WTC11 (cell line): ENCODE measurements around the gene HIPK2. TPM values are rescaled to one million over a fixed set of nuclear protein-coding genes. Genes with fewer than 3 reads are reported as not detected.

Experiments used
- ATAC-seq: fragments of 200-7000 bp; cut with Tn5 transposase; 2 replicates; pipeline ENCODE4 v1.10.0; 2021; ENCODE audit warnings: mild to moderate bottlenecking, moderate library complexity
- CTCF ChIA-PET: fragments of 300-600 bp; sonication (Branson Sonifier 250); formaldehyde crosslinking; loops from one replicate; lab custom pipeline; 2021; ENCODE audit warnings: antibody characterized with exemption; lab: Charles Lee
- POLR2A ChIA-PET: fragments of 350-600 bp; sonication (Branson Sonifier 250); formaldehyde crosslinking; loops from one replicate; lab custom pipeline; 2021; ENCODE audit warnings: antibody characterized with exemption; lab: Charles Lee
- DNase-seq: peaks from one replicate; pipeline ENCODE4 v3.0.0; 2021; ENCODE audit warnings: low spot score
- H3K27ac Mint-ChIP-seq: 2 replicates; pipeline ENCODE4 v1.8.0; 2021; ENCODE audit warnings: mixed read lengths
- H3K27me3 Mint-ChIP-seq: 2 replicates; pipeline ENCODE4 v1.8.0; 2021; ENCODE audit warnings: low read depth, mild to moderate bottlenecking, moderate library complexity, mixed read lengths
- H3K36me3 Mint-ChIP-seq: 2 replicates; pipeline ENCODE4 v1.8.0; 2021; ENCODE audit warnings: mixed read lengths
- H3K4me1 Mint-ChIP-seq: 2 replicates; pipeline ENCODE4 v1.8.0; 2022; ENCODE audit warnings: mixed read lengths
- H3K4me3 Mint-ChIP-seq: 2 replicates; pipeline ENCODE4 v1.8.0; 2021; ENCODE audit warnings: mild to moderate bottlenecking, moderate library complexity, mixed read lengths
- H3K9me3 Mint-ChIP-seq: 2 replicates; pipeline ENCODE4 v1.8.0; 2021; ENCODE audit warnings: mixed read lengths
- ATF1 ChIP-seq: sonication (generic); formaldehyde crosslinking; IDR thresholded peaks from 2 replicates; pipeline ENCODE4 v1.8.1; 2023; ENCODE audit warnings: mild to moderate bottlenecking, moderate library complexity, missing genetic modification reagents
- EMX1 ChIP-seq: fragments of 250-450 bp; sonication (Bioruptor Pico); IDR thresholded peaks from 2 replicates; pipeline ENCODE4 v1.8.0; 2021; ENCODE audit warnings: mild to moderate bottlenecking
- FOXK1 ChIP-seq: sonication (generic); formaldehyde crosslinking; IDR thresholded peaks from 2 replicates; pipeline ENCODE4 v1.8.0; 2022; ENCODE audit warnings: mild to moderate bottlenecking, moderate library complexity, missing genetic modification reagents
- MXD4 ChIP-seq: fragments of 250-450 bp; sonication (Bioruptor Pico); IDR thresholded peaks from 2 replicates; pipeline ENCODE4 v1.8.0; 2021; ENCODE audit warnings: mild to moderate bottlenecking, moderate library complexity, borderline replicate concordance
- MYBL2 ChIP-seq: sonication (generic); formaldehyde crosslinking; IDR thresholded peaks from 2 replicates; pipeline ENCODE4 v1.8.1; 2023; ENCODE audit warnings: mild to moderate bottlenecking, moderate library complexity, missing genetic modification reagents
- NFE2L1 ChIP-seq: sonication (generic); formaldehyde crosslinking; IDR thresholded peaks from 2 replicates; pipeline ENCODE4 v1.8.1; 2023; ENCODE audit warnings: missing genetic modification reagents
- NR3C1 ChIP-seq: sonication (generic); formaldehyde crosslinking; conservative IDR thresholded peaks from 2 replicates; pipeline ENCODE4 v1.8.1; 2023; ENCODE audit warnings: low read depth, mild to moderate bottlenecking, missing genetic modification reagents
- OVOL2 ChIP-seq: fragments of 250-450 bp; sonication (Bioruptor Pico); IDR thresholded peaks from 2 replicates; pipeline ENCODE4 v1.9.0; 2021; ENCODE audit warnings: mild to moderate bottlenecking, borderline replicate concordance
- PRRX2 ChIP-seq: fragments of 250-450 bp; sonication (Bioruptor Pico); IDR thresholded peaks from 2 replicates; pipeline ENCODE4 v1.8.0; 2021; ENCODE audit warnings: mild to moderate bottlenecking
- SOX15 ChIP-seq: fragments of 250-450 bp; sonication (Bioruptor Pico); IDR thresholded peaks from 2 replicates; pipeline ENCODE4 v1.9.0; 2021; ENCODE audit warnings: mild to moderate bottlenecking
- ZNF138 ChIP-seq: sonication (generic); formaldehyde crosslinking; conservative IDR thresholded peaks from 2 replicates; pipeline ENCODE4 v1.8.1; 2022; ENCODE audit warnings: mild to moderate bottlenecking, moderate library complexity, missing genetic modification reagents
- ZNF219 ChIP-seq: sonication (generic); formaldehyde crosslinking; IDR thresholded peaks from 2 replicates; pipeline ENCODE4 v1.8.0; 2023; ENCODE audit warnings: missing genetic modification reagents, mild to moderate bottlenecking, borderline replicate concordance
- ZNF396 ChIP-seq: fragments of 250-450 bp; sonication (Bioruptor Pico); IDR thresholded peaks from 2 replicates; pipeline ENCODE4 v1.8.0; 2021; ENCODE audit warnings: mild to moderate bottlenecking, moderate library complexity, borderline replicate concordance
- total RNA-seq: library from RNA; stranded (reverse); gene quantifications from 3 replicates; pipeline ENCODE4 v1.2.3, GENCODE V29; 2021
- TF ChIP-seq, protein P1 (sequence below): fragments of 250-450 bp; sonication (Bioruptor Pico); IDR thresholded peaks from 2 replicates; pipeline ENCODE4 v1.8.0; 2021; ENCODE audit warnings: mild to moderate bottlenecking
- TF ChIP-seq, protein P2 (sequence below): sonication (generic); formaldehyde crosslinking; IDR thresholded peaks from 2 replicates; pipeline ENCODE4 v1.8.1; 2022; ENCODE audit warnings: low read depth, mild to moderate bottlenecking, moderate library complexity, missing genetic modification reagents, borderline replicate concordance
- TF ChIP-seq, protein P3 (sequence below): fragments of 250-450 bp; sonication (Bioruptor Pico); conservative IDR thresholded peaks from 2 replicates; pipeline ENCODE4 v1.9.0; 2021; ENCODE audit warnings: mild to moderate bottlenecking
- TF ChIP-seq, protein P4 (sequence below): fragments of 250-450 bp; sonication (Bioruptor Pico); IDR thresholded peaks from 2 replicates; pipeline ENCODE4 v1.9.0; 2021; ENCODE audit warnings: mild to moderate bottlenecking
- TF ChIP-seq, protein P5 (sequence below): sonication (generic); formaldehyde crosslinking; IDR thresholded peaks from 2 replicates; pipeline ENCODE4 v1.8.1; 2023; ENCODE audit warnings: mild to moderate bottlenecking, moderate library complexity, missing genetic modification reagents
- TF ChIP-seq, protein P6 (sequence below): fragments of 250-450 bp; sonication (Bioruptor Pico); IDR thresholded peaks from 2 replicates; pipeline ENCODE4 v1.9.0; 2021; ENCODE audit warnings: moderate library complexity, mild to moderate bottlenecking, inconsistent platforms, borderline replicate concordance
- TF ChIP-seq, protein P7 (sequence below): sonication (generic); formaldehyde crosslinking; IDR thresholded peaks from 2 replicates; pipeline ENCODE4 v1.8.1; 2023; ENCODE audit warnings: mild to moderate bottlenecking, missing genetic modification reagents, moderate library complexity
- TF ChIP-seq, protein P8 (sequence below): sonication (generic); formaldehyde crosslinking; IDR thresholded peaks from 2 replicates; pipeline ENCODE4 v1.8.1; 2022; ENCODE audit warnings: mild to moderate bottlenecking, moderate library complexity, missing genetic modification reagents

The HIPK2 gene
- total RNA-seq, 1 experiment from 2014 or later: 25.3 TPM

DNA sequence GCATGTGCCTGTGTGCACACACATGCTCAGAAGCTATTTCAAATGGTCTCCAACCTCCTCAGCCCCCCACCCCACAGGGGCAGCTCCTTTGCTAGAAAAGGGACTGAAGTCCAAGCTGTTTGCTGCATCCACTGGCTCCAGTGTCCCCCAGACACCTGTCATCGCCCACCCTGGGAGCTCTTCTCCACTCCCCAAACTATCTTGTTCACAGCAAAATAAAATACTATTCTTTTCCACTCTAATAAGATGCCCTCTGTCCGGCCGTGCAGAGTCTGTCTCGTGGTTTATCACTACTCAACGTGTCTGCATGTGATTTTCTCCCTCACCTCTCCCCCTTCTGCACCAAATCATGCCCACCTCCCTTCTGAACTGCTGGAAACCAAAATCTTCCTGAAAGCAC lies 25.6 kb downstream of the HIPK2 start (continued):
- TF ChIP-seq, protein P1, sequence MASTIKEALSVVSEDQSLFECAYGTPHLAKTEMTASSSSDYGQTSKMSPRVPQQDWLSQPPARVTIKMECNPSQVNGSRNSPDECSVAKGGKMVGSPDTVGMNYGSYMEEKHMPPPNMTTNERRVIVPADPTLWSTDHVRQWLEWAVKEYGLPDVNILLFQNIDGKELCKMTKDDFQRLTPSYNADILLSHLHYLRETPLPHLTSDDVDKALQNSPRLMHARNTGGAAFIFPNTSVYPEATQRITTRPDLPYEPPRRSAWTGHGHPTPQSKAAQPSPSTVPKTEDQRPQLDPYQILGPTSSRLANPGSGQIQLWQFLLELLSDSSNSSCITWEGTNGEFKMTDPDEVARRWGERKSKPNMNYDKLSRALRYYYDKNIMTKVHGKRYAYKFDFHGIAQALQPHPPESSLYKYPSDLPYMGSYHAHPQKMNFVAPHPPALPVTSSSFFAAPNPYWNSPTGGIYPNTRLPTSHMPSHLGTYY (CRISPR knock-in tag): no peak
- TF ChIP-seq, protein P2, sequence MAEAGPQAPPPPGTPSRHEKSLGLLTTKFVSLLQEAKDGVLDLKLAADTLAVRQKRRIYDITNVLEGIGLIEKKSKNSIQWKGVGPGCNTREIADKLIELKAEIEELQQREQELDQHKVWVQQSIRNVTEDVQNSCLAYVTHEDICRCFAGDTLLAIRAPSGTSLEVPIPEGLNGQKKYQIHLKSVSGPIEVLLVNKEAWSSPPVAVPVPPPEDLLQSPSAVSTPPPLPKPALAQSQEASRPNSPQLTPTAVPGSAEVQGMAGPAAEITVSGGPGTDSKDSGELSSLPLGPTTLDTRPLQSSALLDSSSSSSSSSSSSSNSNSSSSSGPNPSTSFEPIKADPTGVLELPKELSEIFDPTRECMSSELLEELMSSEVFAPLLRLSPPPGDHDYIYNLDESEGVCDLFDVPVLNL (CRISPR knock-in tag): no peak
- TF ChIP-seq ATF1 (no peak), MYBL2 (CRISPR knock-in tag) (no peak)
- TF ChIP-seq, protein P3, sequence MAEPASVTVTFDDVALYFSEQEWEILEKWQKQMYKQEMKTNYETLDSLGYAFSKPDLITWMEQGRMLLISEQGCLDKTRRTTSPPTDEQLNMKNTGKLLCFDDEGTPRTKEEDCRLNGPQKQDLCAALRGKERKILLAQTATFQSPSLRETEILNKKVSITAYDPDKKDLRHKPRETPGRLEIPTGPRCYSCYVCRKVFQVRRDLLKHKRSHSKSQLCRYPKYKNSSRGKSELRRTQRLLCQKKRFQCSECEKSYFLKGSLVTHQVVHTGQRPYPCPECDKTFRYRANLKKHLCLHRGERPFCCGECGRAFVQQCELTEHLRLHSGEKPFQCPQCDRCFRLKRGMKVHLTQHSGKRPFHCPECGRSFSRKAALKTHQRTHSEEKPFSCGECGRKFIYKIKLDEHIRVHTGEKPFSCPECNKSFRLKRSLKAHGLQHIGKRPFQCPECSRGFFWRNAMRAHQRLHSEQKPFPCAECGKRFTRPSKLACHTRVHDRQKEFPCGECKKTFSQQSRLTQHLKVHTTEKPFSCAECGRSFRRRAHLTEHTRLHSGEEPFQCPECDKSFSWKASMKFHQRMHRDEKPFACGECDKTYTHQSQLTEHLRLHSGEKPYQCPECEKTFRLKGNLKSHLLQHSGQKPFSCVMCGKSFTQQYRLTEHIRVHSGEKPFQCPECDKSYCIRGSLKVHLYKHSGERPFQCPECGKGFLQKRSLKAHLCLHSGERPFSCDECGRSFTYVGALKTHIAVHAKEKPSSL (CRISPR knock-in tag): no peak
- TF ChIP-seq, protein P4, sequence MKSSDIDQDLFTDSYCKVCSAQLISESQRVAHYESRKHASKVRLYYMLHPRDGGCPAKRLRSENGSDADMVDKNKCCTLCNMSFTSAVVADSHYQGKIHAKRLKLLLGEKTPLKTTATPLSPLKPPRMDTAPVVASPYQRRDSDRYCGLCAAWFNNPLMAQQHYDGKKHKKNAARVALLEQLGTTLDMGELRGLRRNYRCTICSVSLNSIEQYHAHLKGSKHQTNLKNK (CRISPR knock-in tag): no peak

DNA sequence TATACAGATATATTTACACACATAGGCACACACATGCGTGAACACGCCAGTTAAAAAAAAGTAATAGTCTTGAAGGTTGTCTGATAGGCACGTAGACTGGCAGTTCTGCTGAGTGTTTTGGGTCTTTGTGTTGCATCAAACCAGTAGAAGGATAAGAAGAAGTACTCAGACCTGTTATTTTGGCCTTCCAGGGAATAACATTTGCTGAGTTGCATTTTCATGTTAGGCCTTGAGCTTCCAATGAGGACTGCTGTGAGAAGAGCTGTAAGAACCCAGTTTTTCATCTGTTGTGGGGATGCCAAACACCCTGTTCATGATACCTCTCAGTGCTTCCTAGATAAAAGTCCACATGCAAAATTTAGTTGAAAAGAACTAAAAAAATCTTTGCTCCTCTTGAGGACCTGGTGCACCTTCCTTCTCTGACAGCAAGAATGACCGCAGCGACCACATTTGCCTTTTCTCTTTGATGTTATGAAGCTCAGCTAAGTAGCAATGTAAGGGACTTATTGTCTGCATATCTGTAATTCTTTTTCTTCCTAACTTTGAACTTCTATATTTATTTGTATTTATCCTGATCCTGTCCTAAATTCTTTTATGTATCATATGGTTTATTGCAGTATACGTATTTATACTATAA lies 27.2 kb downstream of the HIPK2 start:
- H3K4me3 Mint-ChIP-seq: no peak overlapping the region
- no peak for ATAC-seq
- peaks cover 11% of the 10 kb centered on the region for H3K4me1 Mint-ChIP-seq
- POLR2A ChIA-PET: no interaction called here
- CTCF ChIA-PET: no interaction called here
- no peaks in the 10 kb centered on the region for H3K36me3 Mint-ChIP-seq
- no peaks in the 10 kb centered on the region for H3K27me3 Mint-ChIP-seq
- TF ChIP-seq NFE2L1 (no peak), OVOL2 (no peak), SOX15 (CRISPR knock-in tag) (no peak), ZNF138 (CRISPR knock-in tag) (no peak), ZNF396 (CRISPR knock-in tag) (no peak), PRRX2 (CRISPR knock-in tag) (no peak), EMX1 (no peak), NR3C1 (no peak), ZNF219 (CRISPR knock-in tag) (no peak), MXD4 (no peak), FOXK1 (no peak)
- TF ChIP-seq, protein P5, sequence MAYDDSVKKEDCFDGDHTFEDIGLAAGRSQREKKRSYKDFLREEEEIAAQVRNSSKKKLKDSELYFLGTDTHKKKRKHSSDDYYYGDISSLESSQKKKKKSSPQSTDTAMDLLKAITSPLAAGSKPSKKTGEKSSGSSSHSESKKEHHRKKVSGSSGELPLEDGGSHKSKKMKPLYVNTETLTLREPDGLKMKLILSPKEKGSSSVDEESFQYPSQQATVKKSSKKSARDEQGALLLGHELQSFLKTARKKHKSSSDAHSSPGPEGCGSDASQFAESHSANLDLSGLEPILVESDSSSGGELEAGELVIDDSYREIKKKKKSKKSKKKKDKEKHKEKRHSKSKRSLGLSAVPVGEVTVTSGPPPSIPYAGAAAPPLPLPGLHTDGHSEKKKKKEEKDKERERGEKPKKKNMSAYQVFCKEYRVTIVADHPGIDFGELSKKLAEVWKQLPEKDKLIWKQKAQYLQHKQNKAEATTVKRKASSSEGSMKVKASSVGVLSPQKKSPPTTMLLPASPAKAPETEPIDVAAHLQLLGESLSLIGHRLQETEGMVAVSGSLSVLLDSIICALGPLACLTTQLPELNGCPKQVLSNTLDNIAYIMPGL (CRISPR knock-in tag): no peak
- TF ChIP-seq, protein P6, sequence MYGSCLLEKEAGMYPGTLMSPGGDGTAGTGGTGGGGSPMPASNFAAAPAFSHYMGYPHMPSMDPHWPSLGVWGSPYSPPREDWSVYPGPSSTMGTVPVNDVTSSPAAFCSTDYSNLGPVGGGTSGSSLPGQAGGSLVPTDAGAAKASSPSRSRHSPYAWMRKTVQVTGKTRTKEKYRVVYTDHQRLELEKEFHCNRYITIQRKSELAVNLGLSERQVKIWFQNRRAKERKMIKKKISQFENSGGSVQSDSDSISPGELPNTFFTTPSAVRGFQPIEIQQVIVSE (CRISPR knock-in tag): no peak
- TF ChIP-seq, protein P4 (CRISPR knock-in tag): no peak
- TF ChIP-seq, protein P7, sequence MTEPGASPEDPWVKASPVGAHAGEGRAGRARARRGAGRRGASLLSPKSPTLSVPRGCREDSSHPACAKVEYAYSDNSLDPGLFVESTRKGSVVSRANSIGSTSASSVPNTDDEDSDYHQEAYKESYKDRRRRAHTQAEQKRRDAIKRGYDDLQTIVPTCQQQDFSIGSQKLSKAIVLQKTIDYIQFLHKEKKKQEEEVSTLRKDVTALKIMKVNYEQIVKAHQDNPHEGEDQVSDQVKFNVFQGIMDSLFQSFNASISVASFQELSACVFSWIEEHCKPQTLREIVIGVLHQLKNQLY (CRISPR knock-in tag): no peak
- TF ChIP-seq, protein P8, sequence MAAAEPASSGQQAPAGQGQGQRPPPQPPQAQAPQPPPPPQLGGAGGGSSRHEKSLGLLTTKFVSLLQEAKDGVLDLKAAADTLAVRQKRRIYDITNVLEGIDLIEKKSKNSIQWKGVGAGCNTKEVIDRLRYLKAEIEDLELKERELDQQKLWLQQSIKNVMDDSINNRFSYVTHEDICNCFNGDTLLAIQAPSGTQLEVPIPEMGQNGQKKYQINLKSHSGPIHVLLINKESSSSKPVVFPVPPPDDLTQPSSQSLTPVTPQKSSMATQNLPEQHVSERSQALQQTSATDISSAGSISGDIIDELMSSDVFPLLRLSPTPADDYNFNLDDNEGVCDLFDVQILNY: no peak
- DNase-seq: no peak
- no peaks in the 10 kb centered on the region for H3K9me3 Mint-ChIP-seq
- no peak overlapping the region for H3K27ac Mint-ChIP-seq
